HG02759 (cell line): ENCODE data around the gene ZSCAN21.

Experiments
- ATAC-seq: cut with Tn5 transposase; IDR thresholded peaks from one replicate; pipeline ENCODE4 v1.9.1; 2021; ENCODE audit warnings: mild to moderate bottlenecking, moderate library complexity; ENCODE audit not compliant: unreplicated experiment

ZSCAN21 gene

DNA sequence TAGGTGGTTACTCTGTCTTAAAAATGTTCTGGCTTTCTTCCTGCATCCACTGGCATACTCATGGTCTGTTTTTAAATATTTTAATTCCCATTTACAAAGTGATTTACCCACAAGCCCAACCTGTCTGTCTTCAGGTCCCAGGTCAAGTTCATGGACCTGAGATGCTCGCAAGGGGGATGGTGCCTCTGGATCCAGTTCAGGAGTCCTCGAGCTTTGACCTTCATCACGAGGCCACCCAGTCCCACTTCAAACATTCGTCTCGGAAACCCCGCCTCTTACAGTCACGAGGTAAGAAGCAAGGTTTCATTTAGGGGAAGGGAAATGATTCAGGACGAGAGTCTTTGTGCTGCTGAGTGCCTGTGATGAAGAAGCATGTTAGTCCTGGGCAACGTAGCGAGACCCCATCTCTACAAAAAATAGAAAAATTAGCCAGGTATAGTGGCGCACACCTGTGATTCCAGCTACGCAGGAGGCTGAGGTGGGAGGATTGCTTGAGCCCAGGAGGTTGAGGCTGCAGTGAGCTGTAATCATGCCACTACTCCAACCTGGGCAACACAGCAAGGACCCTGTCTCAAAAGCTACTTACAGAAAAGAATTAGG, 25.5 kb upstream of the ZSCAN21 start:
- ATAC-seq = no peak

DNA sequence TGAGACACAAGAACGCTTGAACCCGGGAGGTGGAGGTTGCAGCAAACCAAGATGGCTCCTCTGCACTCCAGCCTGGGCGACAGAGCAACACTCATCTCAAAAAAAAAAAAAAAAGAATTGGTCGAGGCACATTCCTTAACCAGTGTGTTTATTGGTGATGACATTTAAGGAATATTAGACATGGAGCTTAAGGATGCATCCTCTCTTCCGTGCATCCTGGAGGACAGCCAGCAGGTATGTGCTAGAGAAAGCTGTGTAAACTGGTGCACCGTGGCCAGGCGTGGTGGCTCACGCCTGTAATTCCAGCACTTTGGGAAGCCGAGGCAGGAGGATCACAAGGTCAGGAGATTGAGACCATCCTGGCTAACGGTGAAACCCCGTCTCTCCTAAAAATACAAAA, 22.4 kb upstream of the ZSCAN21 start:
- ATAC-seq = no peak

DNA sequence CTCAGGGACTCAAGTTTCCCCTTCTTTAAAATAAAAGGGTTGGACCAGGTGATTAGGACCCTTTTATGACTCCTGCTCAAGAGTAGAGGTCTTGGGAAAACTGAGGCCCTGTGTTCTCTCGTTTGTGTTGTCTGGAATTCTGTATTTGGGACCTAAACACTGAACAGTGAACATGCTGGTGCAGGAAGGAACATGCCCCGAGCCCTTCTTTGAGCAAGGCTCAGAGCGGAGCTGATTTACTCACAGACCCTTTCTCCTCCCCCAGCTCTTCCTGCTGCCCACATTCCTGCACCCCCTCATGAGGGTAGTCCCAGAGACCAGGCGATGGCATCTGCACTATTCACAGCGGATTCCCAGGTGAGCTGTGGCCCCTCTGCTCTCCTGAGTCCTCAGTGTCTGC, 20.0 kb upstream of the ZSCAN21 start:
- no peak for ATAC-seq

DNA sequence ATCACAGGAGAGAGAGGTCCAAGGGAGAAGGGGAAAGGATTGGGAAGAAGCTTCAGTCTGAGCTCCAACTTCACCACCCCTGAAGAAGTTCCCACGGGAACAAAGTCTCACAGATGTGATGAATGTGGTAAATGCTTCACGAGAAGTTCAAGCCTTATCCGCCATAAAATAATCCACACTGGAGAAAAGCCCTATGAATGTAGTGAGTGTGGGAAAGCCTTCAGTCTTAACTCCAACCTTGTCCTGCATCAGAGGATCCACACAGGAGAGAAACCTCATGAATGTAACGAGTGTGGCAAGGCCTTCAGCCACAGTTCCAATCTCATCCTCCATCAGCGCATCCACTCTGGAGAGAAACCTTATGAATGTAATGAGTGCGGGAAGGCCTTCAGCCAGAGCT, 16.0 kb upstream of the ZSCAN21 start:
- ATAC-seq = no peak

DNA sequence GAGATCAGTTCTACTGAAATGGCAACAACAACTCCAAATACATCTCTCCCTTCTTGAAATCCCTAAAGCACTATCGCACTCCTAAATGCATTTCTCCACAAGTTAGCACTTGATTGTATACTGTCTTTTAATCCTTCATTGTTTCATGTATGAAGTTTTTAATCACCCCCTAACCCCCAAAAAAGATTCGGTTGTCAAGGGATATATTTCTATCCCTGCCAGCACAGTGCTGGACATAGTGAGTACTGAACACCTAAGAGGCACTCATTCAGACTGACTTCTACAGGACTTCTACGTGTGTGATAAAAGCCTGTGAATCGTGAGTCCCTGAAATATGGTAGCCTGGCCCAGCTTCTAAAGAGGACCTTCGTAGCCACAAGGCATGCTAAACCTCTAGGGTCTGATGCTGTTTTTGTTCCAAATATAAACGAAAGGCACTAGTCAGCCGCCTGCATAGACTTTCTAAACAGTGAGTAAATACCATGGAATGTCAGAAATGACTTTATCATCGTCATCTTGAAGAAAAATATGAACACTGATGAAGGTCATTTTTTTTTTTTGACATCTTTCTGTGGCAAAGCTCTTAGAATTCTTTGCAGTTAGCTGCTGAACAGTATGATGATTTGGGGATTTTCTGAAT, 14.6 kb upstream of the ZSCAN21 start:
- no peak for ATAC-seq

DNA sequence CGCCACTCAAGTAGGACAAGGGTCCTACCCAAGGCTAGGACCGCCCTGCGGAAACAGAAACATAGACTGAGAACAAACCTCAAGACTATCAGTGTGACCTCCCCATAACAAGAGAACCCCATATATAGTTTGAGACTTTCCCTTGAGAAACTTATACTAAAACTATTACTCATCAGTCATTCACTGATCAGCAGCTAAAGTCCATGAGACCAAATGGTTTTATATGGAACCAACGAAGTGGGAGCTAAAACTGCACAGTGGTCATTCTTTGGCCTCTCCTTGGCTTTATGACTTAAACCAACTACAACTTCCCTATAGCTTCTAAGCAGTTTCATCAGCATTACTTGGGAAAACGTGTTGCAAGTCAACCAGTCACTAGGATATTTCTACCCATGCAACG, 13.7 kb upstream of the ZSCAN21 start:
- no peak for ATAC-seq

DNA sequence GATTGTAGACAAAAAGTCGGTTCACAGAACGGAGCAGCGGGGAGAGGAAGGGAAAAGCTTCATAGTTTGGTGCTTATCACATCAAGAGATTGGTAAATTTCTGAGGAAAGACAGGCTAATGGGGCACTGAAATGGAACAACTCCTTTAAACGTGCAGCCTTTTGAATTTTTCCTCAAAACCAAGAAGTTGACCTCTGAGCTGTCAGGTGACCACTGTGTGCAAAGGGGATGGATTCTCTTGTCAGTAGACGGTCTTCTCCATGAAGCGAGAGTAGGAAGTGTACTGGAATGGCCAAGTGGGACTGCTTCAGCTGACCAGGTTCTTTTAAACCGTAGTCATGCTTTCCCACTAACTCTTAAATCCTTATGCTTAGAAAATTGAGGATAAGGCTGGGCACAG, 11.2 kb upstream of the ZSCAN21 start:
- no peak for ATAC-seq

DNA sequence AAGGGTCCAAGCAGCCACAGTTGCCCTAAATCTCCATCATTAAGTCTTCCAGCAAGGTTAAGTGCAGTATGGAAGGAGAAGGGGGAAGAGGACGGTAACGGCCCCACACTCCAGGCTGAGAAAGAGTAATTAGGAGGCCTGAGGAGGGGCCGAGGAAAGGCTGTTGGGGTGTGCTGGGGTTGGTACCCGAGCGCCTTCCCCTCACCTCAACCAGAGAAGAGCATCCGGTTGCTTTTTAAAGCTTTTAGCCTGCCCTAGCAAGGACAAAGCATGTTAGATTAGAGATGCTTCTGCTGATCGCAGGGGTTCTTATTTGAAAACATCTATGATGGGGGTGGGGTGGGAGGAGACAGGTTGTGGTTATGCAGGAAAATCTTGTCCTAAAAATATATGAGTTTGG, 9.0 kb upstream of the ZSCAN21 start:
- ATAC-seq = no peak

DNA sequence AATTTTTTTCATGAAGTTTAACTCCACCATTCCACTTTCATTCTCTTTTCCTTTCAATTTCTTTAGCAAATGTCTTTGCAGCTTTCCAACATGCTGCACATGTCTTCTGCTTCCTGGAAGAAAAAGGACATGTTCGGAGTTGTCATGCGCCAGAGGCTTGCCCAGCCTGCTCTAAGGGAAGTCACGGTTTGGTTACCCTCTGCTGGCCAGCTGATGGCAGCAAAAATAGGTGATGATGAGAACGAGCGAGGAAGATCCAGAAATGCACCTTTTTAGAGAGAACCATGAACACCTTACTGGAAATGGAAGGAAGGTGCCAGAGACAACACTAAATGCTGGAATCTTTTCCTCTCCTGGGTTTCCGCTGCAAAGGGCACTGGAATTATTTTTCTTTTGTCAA, 4.9 kb upstream of the ZSCAN21 start:
- no peak for ATAC-seq

DNA sequence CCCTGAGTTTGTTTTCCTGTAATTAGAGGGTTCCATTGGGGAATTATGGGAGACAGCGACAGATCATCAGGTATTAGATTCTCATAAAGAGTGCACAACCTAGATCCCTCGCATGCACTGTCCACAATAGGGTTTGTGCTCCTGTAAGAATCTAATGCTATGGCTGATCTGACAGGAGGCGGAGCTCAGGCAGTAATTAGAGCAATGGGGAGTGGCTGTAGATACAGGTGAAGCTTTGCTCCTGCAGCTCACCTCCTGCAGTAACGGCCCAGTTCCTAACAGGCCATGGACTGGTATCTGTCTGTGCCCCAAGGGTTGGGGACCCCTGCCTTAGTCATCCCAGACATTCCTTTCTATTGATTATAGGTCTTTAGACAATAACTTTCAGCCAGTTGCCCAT, 894 bp upstream of the ZSCAN21 start:
- no peak for ATAC-seq

DNA sequence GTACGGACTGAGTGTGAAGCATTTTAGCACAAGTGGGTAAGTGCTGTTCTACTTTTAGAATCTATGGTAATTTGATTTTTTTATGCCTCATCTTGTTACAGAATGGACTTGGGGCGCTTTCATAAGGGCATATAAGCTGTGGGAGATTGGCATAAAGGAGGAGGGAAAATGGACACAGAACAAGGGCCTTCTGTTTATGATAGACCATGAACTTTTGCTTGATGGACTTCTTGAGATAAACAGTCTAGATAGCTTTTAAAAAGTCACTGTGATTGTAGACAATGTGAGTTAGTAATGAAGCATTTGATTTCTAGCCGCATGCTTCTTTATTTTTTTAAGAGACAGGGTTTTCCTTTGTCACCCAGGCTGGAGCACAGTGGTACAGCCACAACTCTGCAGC, 2.0 kb downstream of the ZSCAN21 start:
- ATAC-seq = no peak

DNA sequence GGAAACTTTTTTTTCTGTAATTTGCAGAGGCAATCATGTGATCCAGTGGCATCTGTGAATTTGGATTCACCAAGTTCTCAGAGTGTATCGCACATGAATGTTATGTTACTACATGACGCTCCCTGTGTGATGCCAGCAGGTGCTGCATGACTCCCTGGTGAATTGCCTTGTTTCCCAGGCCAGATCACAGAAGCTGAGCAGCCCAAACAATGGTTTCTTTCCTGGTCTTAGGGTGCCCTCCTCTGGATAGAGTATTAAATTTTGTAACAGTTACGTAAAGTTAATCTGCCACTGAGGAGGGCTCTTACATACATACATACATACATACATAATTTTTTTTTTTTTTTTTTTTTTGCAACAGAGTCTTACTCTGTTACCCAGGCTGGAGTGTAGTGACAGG, 3.6 kb downstream of the ZSCAN21 start:
- no peak for ATAC-seq

DNA sequence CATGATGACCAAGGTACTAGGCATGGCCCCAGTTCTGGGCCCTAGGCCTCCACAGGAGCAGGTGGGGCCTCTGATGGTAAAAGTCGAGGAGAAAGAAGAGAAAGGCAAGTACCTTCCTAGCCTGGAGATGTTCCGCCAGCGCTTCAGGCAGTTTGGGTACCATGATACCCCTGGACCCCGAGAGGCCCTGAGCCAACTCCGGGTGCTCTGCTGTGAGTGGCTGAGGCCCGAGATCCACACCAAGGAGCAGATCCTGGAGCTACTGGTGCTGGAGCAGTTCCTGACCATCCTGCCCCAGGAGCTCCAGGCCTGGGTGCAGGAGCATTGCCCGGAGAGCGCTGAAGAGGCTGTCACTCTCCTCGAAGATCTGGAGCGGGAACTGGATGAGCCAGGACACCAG, 7.4 kb downstream of the ZSCAN21 start:
- ATAC-seq = no peak

DNA sequence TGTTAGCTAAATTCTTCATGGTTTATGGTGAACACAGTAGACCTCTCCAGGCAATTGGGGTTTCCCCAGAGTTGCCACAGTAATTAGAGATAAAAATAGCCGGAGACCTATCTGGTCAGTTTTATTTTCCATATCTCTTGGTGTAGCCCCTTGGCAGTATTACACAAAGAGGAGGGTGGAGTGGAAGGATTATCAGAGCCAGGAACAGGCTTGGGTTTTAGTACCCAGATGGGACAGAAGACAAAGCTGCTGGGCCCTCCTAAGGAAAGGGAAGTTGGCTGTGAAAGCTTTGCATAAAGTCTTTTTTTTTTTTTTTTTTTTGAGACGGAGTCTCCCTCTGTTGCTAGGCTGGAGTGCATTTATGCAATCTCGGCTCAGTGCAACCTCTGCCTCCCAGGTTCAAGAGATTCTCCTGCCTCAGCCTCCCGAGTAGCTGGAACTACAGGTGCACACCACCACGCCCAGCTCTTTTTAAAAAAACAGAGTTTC, 9.7 kb downstream of the ZSCAN21 start:
- no peak for ATAC-seq

DNA sequence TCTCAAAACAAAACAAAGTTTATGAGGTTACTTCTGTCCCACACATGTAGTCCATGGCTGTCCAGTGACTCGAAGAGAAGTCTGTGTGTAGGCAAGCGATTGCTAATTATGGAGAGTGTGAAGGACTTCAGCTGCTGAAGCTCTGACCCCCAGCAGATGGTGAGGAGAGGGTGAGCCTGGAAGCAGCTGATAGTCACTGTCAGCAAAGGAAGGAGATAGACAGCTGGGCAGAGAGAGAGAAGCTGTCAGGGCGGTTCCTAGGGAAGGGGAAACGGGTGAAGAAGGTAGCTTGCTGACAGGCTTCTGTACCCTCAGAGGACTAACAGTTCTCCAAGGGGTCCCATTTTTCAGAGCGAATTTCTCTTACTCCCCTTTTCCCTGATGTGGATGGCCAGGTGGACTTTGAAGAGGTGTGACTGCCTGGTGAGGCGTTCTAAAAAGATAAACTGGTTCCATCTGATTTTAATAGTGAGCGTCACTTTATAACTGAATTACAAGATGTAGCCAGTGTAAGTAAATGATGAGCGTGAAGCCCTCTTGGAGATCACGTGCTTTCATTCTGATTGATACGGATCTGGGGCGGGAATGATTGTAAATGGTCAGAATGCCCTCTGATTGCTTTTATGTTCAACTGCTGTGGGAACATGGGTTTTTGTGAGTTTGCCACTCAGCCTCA, 12.1 kb downstream of the ZSCAN21 start:
- ATAC-seq = no peak

DNA sequence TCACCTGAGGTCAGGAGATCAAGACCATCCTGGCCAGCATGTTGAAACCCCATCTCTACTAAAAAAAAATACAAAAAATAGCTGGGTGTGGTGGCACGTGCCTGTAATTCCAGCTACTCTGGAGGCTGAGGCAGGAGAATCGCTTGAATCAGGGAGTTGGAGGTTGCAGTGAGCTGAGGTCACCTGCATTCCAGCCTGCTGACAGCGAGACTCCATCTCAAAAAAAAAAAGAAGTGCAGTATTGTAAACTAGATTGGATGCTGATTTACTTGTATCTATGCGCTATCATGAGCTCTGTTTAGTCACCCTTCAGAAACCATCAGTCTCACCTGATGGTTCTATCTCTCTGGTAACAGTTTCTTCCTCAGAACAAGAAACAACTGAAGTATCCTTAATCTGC, 13.8 kb downstream of the ZSCAN21 start:
- no peak for ATAC-seq

DNA sequence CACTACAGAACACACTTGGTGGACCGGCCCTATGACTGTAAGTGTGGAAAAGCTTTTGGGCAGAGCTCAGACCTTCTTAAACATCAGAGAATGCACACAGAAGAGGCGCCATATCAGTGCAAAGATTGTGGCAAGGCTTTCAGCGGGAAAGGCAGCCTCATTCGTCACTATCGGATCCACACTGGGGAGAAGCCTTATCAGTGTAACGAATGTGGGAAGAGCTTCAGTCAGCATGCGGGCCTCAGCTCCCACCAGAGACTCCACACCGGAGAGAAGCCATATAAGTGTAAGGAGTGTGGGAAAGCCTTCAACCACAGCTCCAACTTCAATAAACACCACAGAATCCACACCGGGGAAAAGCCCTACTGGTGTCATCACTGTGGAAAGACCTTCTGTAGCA, 14.6 kb downstream of the ZSCAN21 start:
- ATAC-seq = no peak

DNA sequence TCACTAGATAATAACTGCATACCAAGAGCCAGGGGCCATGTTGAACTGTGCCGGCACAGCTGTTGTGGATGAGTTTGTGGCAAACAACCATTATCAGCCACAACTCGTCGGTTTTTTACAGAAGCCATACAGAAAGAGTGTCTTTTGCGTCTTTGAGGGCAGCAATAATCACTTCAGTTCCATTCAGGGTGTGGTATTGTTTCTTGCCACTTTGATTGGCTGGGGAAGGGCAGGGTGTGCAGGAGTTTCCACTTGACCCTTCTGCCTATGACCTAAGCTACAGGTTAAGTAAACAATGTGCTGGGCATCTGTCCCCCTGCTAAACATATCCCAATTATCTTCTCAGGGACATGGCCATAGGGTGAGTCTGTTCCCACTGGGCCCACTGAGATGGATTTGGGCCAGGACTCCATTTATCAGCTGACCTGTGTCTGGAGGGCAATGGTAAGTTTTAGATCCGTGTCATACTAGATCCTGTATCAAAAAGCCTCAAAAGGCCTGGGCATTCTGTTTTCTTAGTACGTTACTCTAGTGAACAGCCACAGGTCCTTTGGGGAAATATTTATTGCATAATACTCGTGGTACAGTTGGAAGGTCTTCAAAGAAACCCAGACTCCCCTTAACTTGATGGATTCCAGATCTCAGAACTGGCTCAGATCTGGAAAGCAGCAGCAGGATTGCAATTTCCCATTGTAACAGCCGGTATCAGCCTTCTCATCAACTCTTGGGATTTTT, 16.0 kb downstream of the ZSCAN21 start:
- no peak for ATAC-seq

DNA sequence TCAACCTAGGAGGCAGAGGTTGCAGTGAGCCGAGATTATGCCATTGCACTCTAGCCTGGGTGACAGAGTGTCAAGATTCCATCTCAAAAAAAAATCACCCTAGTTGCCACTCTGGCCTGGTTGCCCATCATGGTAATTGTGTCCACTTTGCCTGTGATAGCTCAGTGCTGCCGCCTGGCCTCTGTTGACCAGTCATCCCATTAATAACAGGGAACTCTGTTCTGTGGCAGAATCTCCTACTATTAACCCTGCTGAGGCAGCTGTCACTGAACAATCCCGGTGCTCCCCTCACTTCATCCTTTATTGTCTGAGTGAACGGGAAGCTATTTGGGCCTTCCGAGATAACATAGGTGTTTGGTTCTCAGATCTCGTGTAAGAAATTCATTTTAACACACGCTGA, 17.4 kb downstream of the ZSCAN21 start:
- ATAC-seq = no peak

DNA sequence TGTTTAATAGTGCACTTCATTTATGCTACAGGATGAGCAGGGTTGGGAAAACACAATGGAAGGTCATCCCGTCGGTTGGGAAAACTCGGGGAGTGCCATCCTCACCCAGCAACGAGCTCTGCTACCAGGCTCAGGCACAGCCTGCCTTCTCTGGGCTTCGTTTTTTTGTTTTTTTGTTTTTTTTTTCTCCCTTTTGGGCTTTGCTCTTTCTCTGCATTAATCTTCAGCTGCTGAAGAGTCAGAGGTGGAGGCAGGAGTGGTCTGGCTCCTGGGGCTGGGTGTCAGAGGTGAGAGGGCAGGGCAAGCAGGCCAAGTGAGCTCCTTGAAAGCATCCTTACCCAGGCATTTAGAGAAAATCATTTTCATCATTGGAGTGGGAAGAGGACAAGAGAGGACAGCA, 20.4 kb downstream of the ZSCAN21 start:
- no peak for ATAC-seq

DNA sequence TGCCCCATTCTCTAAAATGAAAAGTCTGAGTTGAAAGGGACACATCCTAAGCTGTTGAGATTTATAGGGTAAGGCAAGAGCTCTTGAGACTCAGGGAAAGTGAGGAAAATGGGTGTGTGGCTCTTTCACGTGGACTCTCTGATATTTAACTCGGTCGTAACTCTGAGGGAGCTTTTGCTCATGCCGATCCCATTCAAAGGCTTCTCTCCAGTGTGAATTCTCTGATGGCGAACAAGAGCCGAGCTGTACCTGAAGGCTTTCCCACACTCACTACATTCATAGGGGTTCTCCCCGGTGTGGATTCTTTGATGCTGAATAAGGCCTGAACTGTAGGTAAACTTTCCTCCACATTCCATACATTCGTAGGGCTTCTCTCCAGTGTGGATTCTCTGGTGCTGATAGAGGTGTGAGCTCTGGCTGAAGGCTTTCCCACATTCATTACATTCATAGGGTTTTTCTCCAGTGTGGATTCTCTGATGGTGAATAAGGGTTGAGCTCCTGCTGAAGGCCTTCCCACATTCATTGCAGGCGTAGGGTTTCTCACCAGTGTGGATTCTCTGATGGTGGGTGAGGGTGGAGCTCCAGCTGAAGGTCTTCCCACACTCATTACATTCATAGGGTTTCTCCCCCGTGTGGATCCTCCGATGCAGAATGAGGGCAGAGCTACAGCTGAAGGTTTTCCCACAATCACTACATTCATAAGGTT, 21.6 kb downstream of the ZSCAN21 start:
- ATAC-seq = no peak
